ENCODE measurements around the gene BMP2.

DNA sequence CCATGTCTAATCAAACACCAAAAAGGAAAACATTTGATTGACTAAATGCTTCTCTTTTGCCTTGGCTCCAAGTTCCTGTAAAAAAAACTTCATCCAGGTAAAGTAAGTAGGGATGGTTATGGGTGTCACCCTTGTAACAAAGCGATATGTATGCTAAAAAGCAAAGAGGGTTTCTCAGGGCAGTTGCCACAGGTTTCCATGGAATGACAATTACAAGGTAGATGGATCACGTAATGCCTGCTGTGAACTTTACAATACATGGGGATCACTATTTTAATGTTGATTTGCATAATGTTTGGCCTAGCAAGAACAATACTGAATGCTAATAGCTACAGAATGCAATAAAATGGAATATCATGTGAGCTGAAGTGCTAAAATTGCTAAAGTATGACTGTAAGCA, 2.9 kb upstream of the BMP2 start:
- TF ChIP-seq POLR2A (IDR thresholded peaks at IDR 0.05) (no peak), POLR2AphosphoS5 (IDR thresholded peaks at IDR 0.05) (no peak)
- TF ChIP-seq, protein P1, sequence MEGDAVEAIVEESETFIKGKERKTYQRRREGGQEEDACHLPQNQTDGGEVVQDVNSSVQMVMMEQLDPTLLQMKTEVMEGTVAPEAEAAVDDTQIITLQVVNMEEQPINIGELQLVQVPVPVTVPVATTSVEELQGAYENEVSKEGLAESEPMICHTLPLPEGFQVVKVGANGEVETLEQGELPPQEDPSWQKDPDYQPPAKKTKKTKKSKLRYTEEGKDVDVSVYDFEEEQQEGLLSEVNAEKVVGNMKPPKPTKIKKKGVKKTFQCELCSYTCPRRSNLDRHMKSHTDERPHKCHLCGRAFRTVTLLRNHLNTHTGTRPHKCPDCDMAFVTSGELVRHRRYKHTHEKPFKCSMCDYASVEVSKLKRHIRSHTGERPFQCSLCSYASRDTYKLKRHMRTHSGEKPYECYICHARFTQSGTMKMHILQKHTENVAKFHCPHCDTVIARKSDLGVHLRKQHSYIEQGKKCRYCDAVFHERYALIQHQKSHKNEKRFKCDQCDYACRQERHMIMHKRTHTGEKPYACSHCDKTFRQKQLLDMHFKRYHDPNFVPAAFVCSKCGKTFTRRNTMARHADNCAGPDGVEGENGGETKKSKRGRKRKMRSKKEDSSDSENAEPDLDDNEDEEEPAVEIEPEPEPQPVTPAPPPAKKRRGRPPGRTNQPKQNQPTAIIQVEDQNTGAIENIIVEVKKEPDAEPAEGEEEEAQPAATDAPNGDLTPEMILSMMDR (IDR thresholded peaks at IDR 0.05) = no peak

All from breast epithelium (tissue), 3 donors.